GM18498 (cell line): Measurements from ENCODE around the gene CD84.
"Not testable (repeated sequence)": the region's sequence is repeated elsewhere in the genome, so short reads cannot be mapped to it uniquely, and the experiment has no call there.

ENCODE experiments used
- ATAC-seq: cut with Tn5 transposase; IDR thresholded peaks from one replicate; pipeline ENCODE4 v1.9.1; 2021; ENCODE audit warnings: mild to moderate bottlenecking, moderate library complexity; ENCODE audit not compliant: unreplicated experiment

The CD84 gene, protein sequence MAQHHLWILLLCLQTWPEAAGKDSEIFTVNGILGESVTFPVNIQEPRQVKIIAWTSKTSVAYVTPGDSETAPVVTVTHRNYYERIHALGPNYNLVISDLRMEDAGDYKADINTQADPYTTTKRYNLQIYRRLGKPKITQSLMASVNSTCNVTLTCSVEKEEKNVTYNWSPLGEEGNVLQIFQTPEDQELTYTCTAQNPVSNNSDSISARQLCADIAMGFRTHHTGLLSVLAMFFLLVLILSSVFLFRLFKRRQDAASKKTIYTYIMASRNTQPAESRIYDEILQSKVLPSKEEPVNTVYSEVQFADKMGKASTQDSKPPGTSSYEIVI

DNA sequence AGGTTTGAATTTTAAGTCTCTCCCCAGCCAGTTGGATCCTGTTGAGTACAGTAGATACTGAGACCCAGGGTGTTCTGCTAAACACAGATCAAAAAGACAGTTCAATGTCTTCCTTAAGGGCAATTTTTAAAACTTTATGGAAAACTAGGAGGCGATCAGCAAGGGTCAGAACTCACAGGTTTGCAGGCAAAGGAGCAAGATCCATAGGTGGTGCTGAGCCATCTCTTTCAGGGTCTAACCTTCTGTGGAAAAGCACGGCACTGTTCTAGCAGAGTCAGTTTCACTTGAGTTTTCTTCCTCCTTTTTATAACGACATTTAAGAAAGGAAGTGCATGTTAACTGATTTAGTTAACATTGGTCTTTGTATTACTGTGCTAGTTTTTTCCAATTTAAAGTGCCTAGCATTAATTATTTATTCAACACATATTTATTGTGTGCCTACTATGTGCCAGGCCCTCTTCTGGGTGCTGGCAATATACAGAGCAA, at the start of gene CD84:
CD84 (minus strand) TSS at position 281 of the 486 bp plus-strand sequence; CDS start at position 222, 59 bp downstream.
- ATAC-seq: no peak

DNA sequence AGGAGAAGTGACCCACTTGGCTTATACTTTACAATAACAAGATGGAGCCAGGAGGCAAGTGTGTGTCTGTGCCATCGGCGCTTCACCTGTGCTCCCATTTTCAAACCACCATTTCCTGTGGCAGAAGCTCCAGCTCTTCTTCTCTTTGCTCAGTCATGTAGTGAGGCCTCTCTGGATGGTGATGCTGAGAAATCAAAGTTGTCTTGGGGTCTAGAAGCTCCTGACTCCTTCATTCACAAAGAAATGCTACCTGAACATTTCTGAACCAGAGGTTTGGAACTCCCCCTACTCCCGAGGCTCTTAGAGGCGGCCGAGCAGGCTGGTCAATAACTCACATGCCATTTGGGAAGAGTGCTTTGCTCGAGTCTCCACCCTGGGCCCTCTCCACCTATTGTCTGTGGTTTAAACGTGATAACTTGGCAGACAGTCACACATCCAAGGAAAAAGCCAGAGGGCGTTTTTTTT, 49.5 kb upstream of the CD84 start:
- no peak for ATAC-seq

DNA sequence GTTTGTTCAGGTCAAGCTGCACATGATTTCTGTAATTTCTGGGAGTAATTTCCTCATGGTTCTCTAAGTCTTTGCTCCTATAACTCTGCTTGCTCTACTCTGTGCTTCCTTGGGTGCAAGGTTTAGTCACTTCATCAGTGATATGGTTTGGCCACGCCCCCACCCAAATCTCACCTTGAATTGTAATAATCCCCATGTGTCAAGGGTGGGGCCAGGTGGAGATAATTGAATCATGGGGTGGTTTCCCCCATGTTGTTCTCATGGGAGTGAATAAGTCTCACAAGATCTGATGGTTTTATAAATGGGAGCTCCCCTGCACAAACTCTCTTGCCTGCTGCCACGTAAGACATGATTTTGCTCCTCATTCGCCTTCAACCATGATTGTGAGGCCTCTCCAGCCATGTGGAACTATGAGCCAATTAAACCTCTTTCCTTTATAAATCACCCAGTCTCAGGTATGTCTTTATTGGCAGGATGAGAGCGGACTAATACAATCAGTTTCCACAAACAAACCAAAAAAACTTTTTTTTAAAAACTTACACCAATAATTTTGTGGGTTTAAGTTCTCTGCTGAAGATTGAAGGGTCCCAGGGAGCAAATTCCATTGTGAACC, 48.5 kb upstream of the CD84 start:
- ATAC-seq: not testable (repeated sequence)

DNA sequence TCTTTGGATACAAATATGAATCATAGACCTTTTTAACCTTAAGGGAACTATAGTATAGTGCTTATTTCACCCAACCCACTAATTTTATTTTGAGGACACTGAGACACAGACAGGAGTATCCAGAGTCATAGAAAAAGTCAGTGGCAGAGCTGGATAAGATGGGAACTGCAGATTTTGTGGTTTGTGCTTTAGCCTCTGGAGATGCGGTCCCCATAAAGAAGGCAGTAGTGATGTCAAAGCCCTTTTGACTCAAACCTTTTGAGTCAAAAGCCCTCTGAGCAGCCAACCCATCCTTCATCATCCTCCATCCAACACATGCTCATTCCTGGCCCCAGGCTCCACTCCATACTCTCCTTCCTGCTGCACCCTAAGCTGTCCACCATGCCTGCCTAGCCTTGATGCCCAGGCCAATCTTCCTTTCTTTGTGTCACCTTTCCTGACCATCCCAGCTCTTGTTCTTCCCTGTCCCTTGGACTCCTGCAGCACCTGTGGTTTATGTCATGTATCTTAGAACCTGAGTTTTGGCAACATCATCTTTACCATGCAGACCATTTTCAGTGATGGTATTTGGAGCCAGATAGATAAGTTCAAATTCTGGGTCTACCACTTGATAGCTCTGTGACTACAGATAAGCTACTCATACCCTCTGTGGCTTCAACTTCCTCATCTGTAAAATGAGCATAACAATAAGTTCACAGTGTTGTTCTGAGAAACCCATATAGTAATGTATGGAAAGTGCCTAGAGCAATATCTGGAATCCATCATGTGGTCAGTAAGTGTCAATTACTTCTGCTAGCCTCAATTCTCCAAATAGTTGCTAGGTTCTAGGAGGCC, 47.4 kb upstream of the CD84 start:
- ATAC-seq: no peak

DNA sequence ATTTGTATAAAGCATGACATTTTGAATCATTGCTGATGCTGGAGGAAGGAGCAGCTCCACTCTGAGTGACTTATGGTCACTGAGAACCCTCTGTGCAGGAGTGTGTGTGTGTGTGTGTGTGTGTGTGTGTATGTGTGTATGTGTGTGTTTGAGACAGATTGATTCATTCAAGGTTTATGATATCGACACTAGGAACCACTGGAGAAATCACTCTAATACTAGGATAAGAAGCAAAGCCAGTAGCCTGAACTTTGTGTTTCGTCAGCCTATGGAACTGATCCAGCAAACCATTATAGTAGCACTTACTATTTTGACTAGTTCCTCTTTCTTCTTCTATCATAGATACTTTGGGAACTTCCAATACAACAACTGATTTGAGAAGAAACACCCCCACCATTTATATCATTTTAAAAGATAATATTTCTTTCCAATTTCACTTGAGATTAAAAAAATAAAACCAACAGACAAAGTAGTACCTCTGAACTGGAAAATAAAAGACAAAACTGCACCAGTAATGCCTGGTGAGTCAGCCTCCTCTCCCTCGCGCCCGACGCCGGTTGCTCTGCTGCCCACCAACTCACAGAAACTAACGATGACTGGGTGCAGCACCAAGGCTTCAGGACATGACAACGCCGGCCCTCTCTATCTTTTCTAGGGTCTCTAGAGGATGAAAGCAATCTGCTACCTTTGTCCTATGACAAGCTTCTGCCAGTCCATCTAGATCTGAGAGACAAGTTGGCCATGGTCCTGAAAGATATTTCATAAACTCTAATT, 46.6 kb upstream of the CD84 start:
- no peak for ATAC-seq

DNA sequence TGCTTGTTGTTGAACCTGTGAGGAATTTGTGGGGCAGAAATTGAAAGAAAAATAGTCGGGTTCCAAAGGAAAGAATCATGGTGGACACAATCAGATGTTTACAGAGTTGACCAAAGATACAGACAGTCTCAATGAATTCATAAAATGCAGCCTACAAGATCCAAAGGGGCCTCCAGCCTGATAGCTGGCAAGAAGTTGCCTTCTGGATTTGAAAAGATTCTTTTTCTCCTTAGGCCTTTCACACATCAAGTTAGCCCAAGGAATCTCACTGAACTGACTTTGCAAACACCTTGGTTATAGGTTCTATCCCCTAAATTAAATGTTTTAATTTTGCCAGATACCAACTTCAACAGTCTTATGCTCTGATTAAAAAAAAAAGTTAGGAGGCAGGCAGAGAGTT, 46.0 kb upstream of the CD84 start:
- no peak for ATAC-seq

DNA sequence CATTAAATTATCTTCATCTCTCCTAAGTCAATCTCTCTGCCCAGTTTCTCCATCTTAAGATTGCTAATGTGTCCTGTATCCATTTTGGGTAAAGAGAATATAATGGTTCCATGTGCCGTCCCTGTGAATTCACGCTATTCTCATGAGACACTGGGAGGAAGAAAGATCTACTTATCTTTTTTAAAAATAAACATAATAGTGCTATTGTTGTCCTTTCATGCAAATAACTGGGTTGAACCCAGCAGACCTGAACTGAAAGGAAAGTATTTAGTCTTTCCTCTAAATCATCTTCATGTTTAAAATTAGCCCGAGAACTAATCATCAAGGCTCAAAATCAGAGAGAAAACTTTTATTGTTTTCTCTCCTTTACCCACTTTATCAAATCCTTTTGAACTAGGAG, 45.2 kb upstream of the CD84 start:
- peak; percentile 32 for ATAC-seq

DNA sequence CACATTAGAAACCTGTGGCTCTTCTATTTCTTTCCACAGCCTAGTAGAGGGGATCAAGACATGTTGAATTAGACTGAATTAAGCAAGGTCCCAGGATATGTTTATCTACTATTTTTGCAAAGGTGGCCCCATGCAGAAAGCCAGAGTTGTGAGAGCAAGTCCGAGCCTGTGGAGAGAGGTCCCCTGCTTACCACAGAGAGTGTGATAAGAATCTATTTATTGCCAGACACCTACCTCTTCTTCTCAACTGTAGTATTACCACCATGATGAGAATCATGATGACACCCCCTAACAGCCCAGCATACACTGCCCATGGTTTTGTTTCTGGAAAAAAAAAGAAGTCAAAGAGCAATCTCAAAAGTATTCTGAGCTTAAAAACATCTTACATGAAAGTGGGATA, 44.6 kb upstream of the CD84 start:
- ATAC-seq: peak; percentile 45

DNA sequence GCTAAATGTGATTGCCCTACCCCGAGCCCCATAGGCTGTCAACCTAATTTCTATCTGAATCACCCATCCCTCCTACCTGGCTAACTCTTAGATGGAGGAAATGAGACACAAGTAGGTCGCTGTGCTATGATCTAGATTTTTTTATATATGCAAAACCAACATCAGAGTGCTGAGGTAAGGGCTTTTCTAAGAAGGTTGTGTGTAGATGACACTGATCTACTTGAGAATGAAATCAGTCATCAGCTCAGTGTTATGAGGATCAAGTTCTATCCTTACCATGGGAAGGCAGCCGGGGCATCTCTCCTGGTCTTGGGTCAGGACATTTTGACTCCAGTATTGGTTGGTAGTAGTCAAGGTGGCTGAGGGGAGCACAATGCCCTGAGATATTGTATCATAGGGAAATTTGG, 43.9 kb upstream of the CD84 start:
- no peak for ATAC-seq

DNA sequence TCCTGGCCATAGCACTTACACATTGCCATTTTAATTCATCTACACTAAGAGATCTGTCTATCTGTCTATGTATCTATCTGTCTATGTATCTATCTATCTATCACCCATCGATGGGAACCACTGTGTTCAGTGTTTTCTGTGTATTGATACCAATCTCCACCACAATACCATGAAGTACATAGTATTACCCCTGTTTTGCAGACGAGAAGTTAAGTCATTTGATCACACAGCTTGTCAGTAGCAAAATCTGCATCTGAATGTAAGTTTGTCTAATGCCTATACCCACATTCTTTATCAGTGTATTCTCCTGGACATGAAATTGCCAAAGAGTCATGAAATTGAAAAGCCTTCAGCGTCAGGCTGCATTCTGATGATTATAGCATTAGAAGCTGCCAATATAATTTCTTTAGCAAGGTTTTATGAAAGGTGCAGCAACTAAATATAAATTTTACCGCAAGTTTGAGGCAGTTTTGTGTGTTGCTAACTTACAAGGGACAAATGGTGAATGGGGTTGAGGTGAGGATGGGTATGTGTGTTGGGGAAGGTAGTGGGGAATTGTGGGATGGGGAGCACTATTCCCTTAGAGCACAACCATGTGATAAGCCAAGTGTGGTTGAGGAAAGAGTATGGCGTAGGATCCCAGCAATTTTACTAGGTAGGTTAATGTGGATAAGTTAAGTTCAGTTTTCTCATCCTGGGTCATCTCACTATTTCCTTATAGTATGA, 43.4 kb upstream of the CD84 start:
- ATAC-seq: no peak

DNA sequence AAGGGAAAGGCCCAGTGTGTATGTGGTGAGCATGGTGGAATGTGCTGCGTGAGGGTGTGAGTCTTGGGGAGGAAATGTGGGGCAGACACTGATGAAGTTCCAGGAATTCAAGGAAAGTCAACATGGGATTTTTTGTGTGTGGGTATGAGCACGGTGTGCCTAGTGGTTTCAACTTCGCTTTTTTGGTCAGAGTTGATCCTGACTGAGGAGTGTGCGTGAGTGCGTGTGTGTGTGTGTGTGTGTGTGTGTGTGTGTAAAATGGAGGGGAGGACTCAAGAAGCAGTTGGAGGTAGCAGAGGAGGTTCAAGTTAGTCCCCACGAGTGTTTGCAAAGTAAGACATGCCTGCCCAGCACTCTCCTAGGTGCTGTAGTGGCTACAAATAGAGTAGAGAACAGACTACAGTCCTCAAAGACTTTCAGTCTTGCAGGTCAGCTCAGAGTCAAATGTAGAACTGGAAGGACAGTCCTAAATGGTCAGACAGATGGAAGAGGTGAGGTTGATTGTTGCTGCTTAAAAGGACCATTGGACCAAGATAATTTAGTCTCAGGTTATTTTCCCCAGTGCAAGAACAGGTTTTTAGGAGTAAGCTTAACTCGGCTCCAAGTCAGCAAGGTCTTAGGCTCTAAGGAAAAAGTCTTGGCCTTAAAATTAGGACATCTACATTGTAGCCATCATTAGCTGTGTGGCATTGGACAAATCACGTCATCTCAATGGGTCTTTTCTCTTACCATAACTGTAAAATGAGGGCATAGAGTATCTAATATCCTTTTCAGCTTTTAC, 42.5 kb upstream of the CD84 start:
- ATAC-seq: no peak

DNA sequence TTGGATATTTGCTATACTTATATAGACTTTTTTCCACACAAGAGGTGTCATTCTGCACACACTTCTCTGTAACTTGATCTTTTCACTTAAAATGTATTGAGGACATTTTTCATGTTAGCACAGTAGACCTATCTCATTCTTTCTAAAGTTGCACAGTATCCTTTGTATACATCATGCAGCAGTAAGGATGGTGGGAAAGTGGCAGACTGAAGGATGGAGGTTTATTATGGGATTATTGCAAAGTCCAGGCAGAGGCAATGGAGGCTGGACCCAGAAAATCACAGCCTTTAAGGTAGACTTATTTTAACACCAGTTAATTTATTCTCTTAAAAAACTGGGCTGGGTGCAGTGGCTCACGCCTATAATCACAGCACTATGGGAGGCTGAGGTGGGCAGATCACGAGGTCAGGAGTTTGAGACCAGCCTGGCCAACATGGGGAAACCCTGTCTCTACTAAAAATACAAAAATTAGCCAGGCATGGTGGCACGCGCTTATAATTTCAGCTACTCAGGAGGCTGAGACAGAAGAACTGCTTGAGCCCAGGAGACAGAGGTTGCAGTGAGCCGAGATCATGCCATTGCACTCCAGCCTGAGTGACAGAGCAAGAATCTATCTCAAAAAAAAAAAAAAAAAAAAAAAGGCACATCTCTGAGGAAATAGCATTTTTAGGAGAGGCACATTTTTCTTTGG, 41.8 kb upstream of the CD84 start:
- ATAC-seq: no peak

DNA sequence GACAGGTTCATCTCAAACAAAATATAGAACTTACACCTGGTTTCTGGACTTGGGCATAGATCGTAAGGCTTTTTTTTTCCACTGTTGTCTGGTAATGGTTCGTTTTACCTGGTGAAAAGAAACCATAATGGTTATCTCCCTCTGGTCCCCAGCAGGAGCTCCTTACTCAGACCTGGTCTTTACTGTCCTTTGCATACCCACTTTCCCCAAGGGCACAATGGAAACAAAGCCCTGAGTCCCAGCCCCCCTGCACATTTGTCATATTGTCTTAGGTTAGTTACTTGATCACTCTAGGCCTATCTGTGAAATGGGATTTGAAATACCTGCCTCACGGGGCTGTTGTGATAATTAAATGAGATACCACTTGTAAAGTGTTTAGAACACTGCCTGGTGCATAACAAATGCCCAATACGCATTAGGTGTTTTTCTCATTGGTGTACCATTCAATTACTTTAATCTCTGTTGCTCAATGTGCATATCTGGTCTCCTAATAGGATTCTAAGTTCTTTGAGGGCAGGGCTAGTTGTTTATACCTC, 40.5 kb upstream of the CD84 start:
- no peak for ATAC-seq

DNA sequence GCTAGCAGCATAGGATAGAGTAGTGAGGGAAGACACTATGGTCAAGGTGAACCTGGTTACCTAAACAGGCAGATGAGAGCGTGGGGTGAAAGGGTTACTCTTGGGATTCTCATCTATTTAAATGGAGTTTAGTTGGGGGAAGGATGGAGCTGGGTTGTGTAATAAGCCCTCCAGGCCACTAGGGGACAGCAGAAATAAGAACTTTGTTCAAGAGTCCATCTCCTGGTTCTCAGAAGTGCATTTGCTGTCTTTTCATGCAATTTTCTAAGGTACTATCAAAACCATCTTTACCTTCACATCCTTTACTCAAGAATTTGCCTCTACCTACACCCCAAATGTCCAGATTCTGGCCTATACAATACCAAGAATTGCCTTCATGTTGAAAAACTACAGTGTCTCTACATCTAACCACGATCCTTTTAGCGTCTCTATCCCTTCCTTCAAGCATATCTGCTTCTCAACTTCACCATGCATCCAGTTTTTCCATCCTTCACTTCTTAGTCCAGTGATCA, 39.5 kb upstream of the CD84 start:
- no peak for ATAC-seq

DNA sequence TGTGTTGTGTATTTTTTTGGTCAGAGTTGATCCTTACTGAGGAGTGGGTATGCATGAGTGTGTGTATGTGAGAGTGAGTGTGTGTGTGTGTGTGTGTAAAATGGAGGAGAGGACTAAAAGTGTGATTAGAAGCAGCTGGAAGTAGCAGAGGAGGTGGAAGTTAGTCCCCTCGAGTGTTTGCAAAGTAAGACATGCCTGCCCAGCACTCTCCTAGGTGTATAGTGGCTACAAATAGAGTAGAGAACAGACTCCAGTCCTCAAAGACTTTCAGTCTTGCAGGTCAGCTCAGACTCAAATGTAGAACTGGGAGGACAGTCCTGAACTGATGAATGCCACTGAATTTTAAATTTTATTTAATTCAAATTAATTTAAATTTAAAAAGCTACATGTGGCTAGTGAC, 39.0 kb upstream of the CD84 start:
- ATAC-seq: no peak

DNA sequence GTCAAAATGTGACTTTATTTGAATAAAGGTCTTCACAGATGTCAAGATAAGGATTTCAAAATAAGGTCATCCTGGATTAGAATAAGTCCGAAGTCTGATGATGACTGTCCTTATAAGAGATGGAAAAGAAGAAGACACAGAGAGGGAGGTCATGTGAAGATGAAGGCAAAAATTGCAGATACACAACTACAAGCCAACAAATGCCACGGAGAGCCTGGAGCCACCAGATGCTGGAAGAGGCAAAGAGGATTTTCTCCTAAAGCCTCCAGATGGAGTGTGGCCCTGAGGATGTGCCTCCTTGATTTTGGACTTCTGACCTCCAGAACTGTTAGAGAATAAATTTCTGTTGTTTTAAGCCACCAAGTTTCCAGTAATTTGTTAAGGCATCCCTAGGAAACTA, 36.4 kb upstream of the CD84 start:
- no peak for ATAC-seq

DNA sequence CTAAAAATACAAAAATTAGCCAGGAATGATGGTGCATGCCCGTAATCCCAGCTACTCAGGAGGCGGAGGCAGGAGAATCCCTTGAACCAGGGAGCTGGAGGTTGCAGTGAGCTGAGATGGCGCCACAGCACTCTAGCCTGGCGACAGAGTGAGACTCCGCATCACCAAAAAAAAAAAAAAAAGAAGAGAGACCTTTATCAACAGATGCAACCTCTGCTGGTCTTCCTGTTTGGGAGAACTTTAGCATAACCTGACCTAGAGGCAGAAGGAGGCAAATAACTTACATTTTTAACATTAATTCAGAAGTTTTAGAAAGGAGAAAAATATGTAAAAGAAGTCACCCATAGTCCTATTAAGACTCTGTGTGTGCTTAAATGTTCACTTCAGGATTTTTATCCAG, 35.1 kb upstream of the CD84 start:
- no peak for ATAC-seq

DNA sequence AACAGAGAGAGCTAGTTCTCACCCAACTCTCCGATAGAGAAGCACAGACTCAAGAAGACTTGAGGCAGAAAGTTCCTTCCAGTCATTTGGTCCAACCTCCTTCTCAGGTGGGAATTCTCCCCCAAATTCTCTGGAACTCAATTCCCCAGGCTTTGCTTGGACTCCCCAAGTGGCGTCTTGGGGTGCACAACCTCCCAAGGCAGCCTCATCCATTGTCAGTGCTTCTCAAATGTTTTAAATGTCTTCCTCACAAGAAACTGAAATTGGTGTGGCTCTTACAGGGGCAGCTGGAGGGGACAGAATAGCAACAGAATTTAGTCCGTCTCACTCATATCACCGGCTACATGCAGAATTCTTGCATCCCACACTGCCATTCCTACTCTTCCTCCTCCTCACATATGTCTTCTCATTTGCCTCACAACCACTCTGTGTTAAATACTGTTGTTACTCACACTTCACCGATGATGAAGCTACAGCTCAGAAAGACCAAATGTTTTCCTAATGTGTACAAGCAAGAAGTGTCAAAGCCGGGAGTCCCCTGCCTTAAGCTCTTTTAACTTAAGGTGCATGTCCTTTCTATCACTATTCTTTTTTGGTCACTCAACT, 33.4 kb upstream of the CD84 start:
- ATAC-seq: no peak
